Measurements from ENCODE around the gene DGKH.

Gene DGKH

GRCh38 chr13:42275506-42275905 is 227.1 kb downstream of the DGKH start:
- DNase-seq (ENCODE audit: low read depth): no peak

GRCh38 chr13:42276683-42277082 is 228.2 kb downstream of the DGKH start:
- no peak for DNase-seq (ENCODE audit: low read depth)

GRCh38 chr13:42277618-42278276 is 229.3 kb downstream of the DGKH start:
- DNase-seq (ENCODE audit: low read depth): no peak

DNA sequence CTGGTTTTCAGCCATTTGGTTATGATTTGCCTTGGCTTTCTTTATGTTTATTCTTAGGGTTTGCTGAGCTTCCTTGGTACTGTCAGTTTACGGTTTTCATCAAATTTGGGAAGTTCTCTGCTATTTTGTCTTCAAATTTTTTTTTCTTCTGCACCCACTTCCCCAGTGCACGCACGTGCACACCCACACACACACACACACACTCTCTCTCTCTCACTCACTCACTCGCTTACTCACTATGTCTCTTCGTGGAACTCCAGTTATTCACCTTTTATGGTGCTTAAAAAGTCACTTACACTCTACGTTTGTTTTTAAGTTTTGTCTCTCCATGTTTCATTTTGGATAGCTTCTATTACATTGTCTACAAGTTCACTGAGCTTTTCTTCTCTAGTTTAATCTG is 230.6 kb downstream of the DGKH start:
- DNase-seq (ENCODE audit: low read depth): no peak

DNA sequence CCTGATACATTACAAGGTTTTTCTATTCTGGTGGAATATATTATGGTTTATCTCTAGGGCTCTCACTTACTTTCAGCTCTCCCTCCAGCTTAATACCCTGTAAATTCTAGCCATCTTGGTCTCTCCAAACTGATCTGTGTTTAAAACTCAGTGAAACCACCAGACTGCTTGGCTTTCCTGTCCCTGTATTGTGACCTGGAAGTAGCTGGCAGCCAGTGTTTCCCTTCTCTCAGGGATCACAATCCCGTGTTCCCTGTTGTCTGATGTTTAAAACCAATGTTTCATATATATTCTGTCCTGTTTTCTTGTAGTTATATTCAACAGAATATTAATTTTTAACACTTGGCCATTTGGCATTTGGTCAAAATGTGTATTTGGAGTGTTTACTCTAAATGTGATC is 231.5 kb downstream of the DGKH start:
- no peak for DNase-seq (ENCODE audit: low read depth)

DNA sequence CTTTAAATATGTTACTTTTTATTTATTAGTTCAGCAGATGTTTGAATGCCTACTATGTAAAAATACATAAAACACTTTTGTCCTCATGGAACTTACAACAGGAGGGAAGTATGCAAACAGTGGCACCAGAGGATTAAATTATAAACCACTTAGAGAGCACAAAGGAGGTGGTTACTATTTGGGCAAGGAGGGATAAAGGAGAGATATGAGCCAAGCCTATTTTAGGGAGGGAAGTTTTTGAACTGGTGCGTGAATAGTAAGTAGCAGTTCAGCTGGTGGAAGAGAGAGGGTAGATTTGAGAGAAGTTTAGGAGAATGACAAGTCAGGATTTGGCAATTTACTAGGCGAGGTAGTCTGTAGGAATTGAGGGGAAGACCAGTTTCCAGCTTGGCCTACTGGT is 232.1 kb downstream of the DGKH start:
- DNase-seq (ENCODE audit: low read depth): no peak

- no peak for DNase-seq (ENCODE audit: low read depth)
Observed at GRCh38 chr13:42283574-42283973, 235.1 kb downstream of the DGKH start.

DNA sequence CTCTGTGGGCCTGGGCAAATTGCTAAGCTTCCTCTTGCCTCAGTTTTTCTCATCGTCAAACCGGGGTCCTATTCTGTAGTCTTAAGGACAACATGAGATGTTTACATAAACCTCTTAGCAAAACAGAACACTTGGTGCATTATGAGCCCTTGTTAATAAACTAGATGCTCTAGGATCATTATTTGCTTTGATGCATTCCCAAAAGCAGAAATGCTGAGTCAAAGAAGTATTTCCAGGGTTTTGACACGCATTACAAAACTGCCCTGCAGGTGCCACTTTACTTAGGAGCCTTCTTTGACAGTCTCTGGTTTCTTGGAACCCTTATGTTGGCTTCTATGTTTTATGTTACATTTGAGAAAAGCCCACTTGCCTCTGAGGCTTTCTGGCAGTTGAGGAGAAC is 235.6 kb downstream of the DGKH start:
- DNase-seq (ENCODE audit: low read depth): no peak
